Calu3 (cell line): ENCODE results near the gene RGS17. TPM values are rescaled to one million over a fixed set of nuclear protein-coding genes. Genes with fewer than 3 reads are reported as not detected.

Experiments
- BruUV-seq: library from RNA; stranded (reverse); fragments of 400-500 nt; replicated peaks from 2 replicates; lab custom pipeline; 2021; lab: Mats Ljungman, UMichigan
- CTCF ChIA-PET: fragments of 300-600 bp; sonication (Branson Sonifier 250); formaldehyde crosslinking; loops from one replicate; lab custom pipeline; 2022; ENCODE audit warnings: antibody characterized with exemption; lab: Charles Lee
- DNase-seq: peaks from one replicate; pipeline ENCODE4 v3.0.0; 2022
- H3K27ac Mint-ChIP-seq: one replicate; pipeline ENCODE4 v1.8.0; 2022; ENCODE audit warnings: mixed read lengths; ENCODE audit not compliant: unreplicated experiment
- H3K27me3 Mint-ChIP-seq: one replicate; pipeline ENCODE4 v1.8.0; 2022; ENCODE audit warnings: mixed read lengths; ENCODE audit not compliant: unreplicated experiment
- H3K36me3 Mint-ChIP-seq: one replicate; pipeline ENCODE4 v1.8.0; 2022; ENCODE audit warnings: mild to moderate bottlenecking, moderate library complexity, mixed read lengths; ENCODE audit not compliant: insufficient read depth, unreplicated experiment
- H3K4me1 Mint-ChIP-seq: one replicate; pipeline ENCODE4 v1.8.0; 2022; ENCODE audit warnings: mild to moderate bottlenecking, low read depth, mixed read lengths; ENCODE audit not compliant: unreplicated experiment
- H3K4me3 Mint-ChIP-seq: one replicate; pipeline ENCODE4 v1.8.0; 2022; ENCODE audit warnings: mild to moderate bottlenecking, low read depth, moderate library complexity, mixed read lengths; ENCODE audit not compliant: unreplicated experiment
- H3K9me3 Mint-ChIP-seq: one replicate; pipeline ENCODE4 v1.8.0; 2022; ENCODE audit warnings: low read depth, mixed read lengths; ENCODE audit not compliant: unreplicated experiment
- intact Hi-C: fragments of 100-400 bp; cut with micrococcal nuclease; formaldehyde crosslinking; loops from one replicate; pipeline ENCODE4 v1.10.0; 2022; ENCODE audit not compliant: unreplicated experiment
- total RNA-seq: library from RNA; stranded (reverse); gene quantifications from 2 replicates; pipeline ENCODE4 v1.2.3, GENCODE V29; 2022
- TF ChIP-seq, protein P1 (sequence below): fragments of 200-600 bp; IDR thresholded peaks from one replicate; pipeline ENCODE4 v1.8.0; 2022; ENCODE audit warnings: antibody characterized with exemption; ENCODE audit not compliant: unreplicated experiment

The RGS17 gene
- total RNA-seq, 1 experiment from 2014 or later = 0.78 TPM

DNA sequence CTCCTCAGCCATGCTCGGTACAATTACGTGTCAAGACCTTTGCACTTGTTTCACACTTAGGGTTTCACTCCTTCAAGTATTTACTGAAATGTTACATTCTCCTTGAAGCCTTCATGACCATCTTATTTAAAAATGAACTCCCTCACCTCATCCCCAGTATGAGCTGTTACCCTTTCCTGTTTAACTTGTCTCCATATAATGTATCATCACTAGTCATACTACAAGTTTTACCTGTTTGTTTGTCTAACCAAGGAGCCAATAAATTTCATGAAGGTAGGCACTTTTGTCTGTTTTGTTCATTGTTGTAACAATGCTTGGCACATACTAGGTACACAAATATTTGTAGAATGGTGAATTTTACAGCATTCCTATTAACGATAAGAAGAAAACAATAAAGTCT, 82.5 kb downstream of the RGS17 start:
- TF ChIP-seq, protein P1, sequence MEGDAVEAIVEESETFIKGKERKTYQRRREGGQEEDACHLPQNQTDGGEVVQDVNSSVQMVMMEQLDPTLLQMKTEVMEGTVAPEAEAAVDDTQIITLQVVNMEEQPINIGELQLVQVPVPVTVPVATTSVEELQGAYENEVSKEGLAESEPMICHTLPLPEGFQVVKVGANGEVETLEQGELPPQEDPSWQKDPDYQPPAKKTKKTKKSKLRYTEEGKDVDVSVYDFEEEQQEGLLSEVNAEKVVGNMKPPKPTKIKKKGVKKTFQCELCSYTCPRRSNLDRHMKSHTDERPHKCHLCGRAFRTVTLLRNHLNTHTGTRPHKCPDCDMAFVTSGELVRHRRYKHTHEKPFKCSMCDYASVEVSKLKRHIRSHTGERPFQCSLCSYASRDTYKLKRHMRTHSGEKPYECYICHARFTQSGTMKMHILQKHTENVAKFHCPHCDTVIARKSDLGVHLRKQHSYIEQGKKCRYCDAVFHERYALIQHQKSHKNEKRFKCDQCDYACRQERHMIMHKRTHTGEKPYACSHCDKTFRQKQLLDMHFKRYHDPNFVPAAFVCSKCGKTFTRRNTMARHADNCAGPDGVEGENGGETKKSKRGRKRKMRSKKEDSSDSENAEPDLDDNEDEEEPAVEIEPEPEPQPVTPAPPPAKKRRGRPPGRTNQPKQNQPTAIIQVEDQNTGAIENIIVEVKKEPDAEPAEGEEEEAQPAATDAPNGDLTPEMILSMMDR = no peak
- Mint-ChIP-seq H3K4me3 (no peak overlapping the region), H3K4me1 (no peaks in the 10 kb centered on the region), H3K27ac (no peak overlapping the region), H3K36me3 (no peaks in the 10 kb centered on the region), H3K9me3 (peaks cover 6% of the 10 kb centered on the region), H3K27me3 (no peaks in the 10 kb centered on the region)
- no TSS peak for BruUV-seq
- DNase-seq = no peak
- CTCF ChIA-PET = no interaction called here
- intact Hi-C loops = no loop called here

DNA sequence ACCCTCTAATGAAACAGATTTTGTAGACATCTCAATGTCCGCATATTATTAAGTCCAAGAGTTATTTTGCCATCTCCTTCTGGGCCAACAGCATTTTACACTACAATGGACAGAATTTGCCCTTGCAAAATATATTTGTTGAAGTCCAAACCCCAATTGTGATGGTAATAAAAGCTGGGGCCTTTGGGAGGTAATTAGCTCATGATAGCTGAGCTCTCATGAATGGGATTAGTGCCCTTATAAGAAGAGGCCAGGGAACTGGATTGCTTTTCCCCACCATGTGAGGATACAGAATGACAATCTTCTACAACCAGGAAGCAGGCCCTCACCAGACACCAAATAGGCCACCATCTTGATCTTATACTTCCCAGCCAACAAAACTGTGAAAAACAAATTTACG, 83.7 kb downstream of the RGS17 start:
- Mint-ChIP-seq H3K27ac (no peak overlapping the region), H3K4me1 (no peaks in the 10 kb centered on the region), H3K9me3 (peaks cover 6% of the 10 kb centered on the region), H3K27me3 (no peaks in the 10 kb centered on the region), H3K36me3 (no peaks in the 10 kb centered on the region), H3K4me3 (no peak overlapping the region)
- intact Hi-C loops = no loop called here
- TF ChIP-seq, protein P1 = no peak
- no TSS peak for BruUV-seq
- DNase-seq = no peak
- CTCF ChIA-PET = no interaction called here

DNA sequence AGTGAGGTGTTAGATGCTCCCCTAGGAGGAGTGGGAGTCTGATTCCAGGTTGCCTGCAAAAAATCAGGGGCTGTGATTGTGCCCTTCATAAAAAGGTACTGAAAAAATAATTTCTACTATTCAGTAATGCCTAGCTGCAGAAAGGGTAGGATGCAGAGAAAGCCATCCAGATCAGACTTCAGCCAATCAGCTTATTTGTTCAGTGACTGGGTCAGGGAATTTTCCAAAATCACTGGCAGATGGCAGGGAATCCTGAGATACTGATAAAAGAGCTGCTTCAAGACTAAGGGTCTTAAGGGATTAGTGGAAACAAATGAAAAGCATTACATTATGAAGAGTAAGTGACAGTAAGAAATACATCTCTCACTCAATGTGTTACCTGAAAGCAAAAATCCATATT, 85.8 kb downstream of the RGS17 start:
- CTCF ChIA-PET = interaction anchor here (1.0 kb wide), 1 partner anchor 13 kb away, joined by 4 read pairs; no protein-coding TSS in a partner anchor
- no peaks in the 10 kb centered on the region for H3K4me1 Mint-ChIP-seq

DNA sequence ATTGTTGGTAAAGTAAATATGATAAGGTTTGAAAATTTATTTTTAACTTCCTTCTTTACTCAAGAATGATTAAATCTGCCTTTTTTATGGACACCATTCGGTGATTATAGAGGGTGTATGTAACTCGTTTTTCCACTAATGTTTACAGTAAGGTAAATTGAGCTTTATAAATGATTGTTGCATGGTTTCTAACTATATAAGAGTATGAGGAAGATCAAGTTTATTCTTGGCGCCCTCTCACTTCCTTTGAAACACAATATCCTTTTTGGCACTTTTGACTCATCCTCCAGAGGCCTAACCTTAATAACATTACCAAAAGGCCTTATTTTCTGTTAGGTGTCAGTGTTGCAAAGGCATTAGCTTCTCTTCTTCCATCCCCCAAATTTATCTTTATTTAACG, 86.8 kb downstream of the RGS17 start:
- CTCF ChIA-PET = interaction anchor here (1.0 kb wide), 1 partner anchor 12 kb away, joined by 4 read pairs; no protein-coding TSS in a partner anchor
- no peaks in the 10 kb centered on the region for H3K4me1 Mint-ChIP-seq
- peaks cover 4% of the 10 kb centered on the region for H3K9me3 Mint-ChIP-seq
- no peak for DNase-seq
- TF ChIP-seq, protein P1 = no peak
- no peak overlapping the region for H3K4me3 Mint-ChIP-seq
- no peaks in the 10 kb centered on the region for H3K36me3 Mint-ChIP-seq
- intact Hi-C loops = no loop called here
- H3K27ac Mint-ChIP-seq = no peak overlapping the region
- no TSS peak for BruUV-seq
- H3K27me3 Mint-ChIP-seq = no peaks in the 10 kb centered on the region

More for the DNA sequence above, 85.8 kb downstream of the RGS17 start:
- no TSS peak for BruUV-seq
- no peak for DNase-seq
- no peaks in the 10 kb centered on the region for H3K27me3 Mint-ChIP-seq
- intact Hi-C loops = no loop called here
- H3K27ac Mint-ChIP-seq = no peak overlapping the region
- H3K4me3 Mint-ChIP-seq = no peak overlapping the region
- no peaks in the 10 kb centered on the region for H3K36me3 Mint-ChIP-seq
- H3K9me3 Mint-ChIP-seq = peaks cover 4% of the 10 kb centered on the region
- TF ChIP-seq, protein P1 = no peak
